Stimulated activated naive CD4-positive, alpha-beta T cell treated with Interleukin-2 at 50 U/mL for 16 hours (primary cell): ENCODE results near the gene LTBP2.

Experiments
- DNase-seq: peaks from one replicate; lab custom pipeline; 2025; lab: John Stamatoyannopoulos, UW

The LTBP2 gene

DNA sequence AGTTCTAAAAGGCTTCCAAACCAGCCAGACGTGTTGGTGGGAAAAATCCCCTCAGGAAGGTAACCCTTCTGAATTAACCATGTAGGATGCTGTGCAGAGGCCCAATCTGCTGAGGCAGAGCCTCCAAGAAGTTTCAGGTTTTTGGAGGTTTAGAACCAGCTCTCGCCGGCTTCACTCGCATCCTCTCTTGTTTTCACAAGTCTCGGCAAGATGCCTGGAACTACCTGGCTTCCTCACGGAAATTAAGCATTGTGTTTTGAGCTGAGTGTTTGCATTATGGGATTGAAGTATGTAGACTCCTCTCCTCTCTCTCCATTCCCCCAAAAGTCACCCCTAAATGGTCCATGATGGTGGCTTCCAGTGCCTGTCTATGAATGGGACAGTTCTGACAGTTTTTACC lies 20.6 kb downstream of the LTBP2 start:
- no peak for DNase-seq

DNA sequence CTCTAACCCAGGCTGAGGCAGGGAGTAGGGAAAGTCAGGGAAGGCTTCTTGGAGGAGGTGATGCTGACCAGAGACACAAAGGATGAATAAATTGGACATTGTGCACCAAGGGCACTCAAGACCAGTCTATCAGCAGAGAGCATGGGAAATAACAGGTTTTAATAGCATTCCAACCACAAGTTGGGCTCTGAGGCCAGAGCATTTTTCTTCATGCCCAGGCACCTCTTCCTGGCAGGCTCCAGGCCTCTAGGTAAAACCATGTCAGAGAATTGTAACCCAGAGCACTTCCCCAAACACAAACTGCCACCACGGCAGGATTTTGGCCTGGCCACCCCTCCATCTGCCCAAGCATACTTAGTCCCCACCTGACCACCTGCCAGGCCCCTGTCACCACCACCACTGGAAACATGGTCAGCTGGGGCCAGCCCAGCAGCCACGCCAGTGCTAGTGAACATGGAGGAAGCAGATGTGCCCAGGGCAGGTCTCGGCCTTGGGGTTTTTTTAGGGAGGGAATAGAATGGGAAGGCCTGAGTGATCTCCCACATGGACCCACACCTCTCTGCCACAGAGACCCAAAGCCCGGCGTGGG lies 22.7 kb downstream of the LTBP2 start:
- no peak for DNase-seq

DNA sequence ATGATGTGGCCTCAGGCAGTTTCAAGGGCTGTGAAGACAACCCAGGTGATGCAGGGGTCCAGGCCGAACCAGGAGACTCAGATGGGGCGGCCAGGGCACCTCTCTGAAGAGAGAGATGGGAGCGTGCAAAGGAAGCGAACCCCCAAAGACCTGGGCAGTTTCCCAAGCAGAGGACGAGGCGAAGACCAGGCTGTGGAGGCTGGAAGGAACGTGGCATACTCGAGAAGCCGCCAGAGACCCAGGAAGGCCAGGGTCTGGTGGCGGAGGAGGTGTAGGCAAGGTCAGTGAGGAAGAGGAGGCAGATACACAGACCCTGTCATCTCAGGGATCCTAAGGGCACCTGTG lies 24.7 kb downstream of the LTBP2 start:
- no peak for DNase-seq

DNA sequence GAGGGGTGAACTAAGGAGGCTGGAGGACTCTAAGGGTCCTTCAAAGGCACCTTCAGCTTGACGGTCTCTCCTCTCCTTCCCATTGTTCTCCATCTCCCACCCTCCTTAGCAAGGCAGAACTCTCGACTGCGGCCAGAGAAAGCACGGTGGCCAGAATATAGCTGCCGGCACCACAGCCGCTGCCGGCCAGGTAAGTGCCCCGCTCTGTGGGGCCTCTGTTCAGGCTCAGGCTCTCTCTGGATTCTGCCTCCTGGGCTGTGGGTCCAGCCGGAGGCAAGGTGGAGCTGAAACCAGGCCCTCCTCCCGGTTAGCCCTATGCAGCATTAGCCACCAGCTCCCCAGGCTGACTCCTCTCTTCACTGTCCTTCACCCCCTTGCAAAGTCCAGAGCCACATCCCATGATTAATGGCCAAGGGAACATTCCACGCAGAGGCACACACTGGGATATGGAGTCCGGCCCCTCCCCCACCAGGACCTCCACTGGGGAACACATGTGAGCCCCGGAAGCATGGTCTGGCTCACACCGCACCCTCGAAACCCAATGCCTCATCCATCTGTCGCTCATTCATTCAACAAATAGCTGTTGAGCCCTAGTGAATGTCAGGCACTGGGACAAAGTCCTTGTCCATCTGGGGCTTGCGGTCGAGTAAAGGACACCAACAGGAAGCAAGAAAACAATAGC lies 25.2 kb downstream of the LTBP2 start:
- DNase-seq = no peak

DNA sequence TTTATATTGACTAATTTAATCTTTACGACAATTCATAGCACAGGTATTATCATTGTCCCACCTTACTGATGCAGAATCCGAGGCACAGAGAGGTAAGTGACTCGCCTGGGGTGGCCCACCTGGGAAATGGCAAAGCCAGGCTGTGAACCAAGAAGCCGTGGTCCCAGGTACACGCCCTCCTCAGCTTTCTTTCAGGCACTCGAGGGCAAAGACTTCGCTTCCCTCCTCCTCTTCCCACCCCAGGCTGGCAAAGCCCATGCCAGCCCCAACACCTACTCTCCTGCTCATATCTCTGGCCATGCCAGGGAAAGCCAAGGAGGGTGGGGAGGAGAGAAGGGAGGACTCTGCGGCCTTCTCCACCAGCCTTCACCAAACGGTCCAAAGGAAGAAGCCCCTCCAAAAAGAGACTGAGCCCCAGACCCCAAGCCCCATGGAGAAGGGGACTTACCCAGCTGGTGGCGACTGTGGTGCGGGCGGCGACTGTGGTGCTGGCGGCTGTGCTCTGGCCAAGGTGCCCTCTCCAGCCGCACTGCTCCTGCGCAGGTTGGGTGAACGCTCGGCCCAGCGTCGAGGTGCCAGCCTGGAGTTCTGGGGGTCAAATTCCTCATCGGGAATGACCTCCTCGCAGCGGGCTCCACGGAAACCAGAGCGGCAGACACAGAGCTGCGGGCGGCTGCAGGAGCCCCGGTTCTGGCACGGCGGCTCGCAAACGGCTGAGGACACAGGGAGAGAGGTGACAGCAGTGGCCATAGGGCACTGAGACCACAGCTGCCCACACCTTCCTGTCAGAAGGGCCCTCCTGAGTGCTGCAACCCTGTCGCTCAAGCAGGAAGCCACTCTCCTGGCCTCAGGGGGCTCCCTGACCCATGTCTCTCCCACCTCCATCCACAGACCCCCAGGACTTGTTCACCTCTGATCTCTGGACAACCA lies 26.4 kb downstream of the LTBP2 start:
- DNase-seq = no peak

DNA sequence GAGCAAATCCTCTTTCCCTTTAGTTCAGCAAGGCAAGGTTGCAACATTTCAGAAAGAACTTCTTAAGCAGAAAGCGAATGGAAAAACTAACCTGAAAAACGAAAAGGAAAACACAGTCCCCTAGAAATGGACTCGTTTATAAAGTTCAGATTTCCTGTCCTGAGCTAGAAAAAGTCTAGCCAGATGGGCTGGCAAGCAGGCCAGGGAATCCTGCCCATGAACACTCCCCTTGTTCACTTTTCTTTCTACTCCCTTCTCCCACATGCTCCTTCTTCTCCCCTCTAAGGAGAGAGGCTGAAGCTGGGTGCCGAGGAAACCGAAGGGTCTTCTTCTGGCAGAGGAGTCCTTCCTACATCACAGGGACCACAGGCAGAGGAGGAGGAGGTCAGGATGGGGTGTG lies 27.1 kb downstream of the LTBP2 start:
- DNase-seq = no peak

DNA sequence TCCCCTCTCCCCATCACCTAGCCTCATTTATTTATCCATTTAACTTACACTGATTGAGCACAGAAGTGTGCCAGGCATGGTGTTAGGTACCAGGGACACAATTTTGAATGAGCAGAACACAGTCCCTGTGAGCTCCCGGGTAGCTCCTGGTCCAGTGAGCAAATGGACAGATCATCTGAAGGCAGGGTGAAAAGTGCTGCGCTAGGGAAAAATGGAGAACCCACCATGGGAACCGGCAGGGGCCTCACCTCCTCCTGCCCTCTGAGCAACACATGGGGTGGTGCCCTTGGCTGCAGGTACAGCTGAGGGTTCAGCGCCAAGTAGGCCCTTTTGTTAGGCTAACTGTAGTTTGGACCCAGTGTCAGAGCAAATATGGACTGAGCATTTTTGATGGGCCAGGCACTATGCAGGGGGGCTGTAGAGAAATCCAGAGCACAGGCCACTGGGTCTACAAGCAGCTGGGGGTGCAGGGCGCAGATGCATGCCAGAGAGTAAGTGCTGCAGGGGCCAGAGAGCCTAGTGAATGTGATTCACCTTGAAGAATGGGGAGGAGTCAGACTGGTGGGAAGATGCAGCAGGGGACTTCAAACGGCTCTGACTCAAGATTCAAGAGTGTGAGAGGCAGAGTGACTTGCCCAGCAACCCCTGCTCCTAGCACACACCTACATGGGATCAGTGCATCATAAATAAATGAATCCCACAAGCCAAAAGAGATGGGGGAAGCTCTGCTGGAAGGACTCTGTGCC lies 28.2 kb downstream of the LTBP2 start:
- DNase-seq = no peak

DNA sequence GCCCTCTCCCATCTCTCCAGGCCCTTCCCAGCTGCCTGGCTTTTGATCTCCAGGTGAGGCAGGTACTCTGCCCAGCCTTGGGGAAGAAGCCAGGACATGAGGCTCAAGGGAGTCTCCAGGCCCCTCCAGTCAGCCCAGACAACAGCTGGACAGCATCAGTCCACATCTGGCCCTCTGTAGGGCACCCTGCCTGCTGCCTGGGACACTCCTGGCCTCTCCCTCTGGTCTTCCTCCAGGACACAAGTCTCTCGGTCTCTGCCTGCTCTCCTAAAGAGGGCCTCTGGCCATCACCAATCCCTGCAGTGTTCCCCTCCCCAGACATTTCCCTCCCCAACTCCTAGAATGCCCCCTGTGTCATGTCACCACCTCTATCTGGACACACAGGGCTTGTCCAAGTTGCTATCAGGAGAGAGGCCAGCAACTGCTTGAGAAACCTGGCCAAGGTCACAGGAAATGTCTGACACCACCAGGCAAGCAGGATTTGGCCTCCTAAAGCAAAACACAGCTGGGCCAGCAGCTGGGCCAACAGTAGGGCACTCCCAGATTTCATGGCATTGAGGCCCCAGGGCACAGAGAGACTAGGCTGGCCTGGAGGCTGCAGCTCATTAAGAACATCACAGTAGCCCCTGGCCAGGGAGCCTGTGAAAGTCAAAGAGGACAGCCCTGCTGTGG lies 29.0 kb downstream of the LTBP2 start:
- DNase-seq = no peak

DNA sequence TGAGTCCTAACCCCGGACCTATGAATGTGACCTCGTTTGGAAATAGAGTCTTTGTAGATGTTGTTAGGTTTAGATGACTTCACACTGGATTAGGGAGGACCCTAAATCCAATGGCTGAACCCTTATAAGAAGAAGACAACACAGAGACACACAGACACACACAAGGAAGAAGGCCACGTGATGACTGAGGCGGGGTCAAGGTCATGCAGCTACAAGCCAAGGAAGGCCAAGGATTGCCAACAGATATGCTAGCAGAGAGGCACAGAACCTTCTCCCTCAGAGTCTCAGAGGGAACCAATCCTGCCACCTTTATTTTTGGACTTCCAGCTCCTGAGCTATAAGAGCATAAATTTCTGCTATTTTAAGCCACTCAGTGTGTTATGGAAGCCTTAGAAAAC lies 31.8 kb downstream of the LTBP2 start:
- DNase-seq = no peak

DNA sequence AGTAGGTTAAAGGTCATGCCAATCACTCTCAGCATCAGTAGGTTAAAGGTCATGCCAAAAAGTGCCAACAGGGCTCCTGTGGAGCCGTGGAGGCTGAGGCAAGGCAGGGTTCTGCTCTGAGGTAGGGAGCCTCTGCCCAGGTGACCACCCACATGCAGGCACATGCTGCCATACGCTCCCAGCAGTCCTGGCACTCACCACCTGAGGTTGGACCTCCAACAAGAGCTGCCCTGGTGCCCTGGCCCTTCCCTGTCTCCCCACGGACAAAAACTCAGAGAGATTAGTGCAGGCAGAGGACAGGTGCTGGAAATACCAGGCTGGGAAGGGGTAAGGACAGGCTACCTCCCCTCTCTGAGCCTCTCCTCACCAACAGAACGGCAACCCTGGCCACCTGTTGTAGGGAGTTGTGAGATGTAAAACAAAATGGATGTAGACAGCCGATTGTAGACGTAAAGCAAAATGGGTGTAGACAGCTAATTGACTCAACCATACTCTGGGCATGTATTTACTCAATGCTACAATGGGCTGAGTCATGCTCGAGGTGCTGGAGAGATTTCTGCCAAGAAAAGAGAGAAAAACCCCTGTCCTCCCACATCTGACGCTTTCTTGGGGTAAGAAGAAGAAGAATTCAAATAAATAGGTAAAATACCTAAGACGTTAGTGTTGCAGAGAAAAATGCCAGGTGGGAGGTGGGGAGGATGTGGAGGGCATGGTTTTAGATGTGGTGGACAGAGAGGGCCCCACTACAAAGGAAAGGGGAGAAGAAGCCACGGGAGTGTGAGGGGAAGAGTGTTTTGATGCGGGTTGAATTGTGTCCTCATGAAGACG lies 32.4 kb downstream of the LTBP2 start:
- DNase-seq = peak; percentile 33

DNA sequence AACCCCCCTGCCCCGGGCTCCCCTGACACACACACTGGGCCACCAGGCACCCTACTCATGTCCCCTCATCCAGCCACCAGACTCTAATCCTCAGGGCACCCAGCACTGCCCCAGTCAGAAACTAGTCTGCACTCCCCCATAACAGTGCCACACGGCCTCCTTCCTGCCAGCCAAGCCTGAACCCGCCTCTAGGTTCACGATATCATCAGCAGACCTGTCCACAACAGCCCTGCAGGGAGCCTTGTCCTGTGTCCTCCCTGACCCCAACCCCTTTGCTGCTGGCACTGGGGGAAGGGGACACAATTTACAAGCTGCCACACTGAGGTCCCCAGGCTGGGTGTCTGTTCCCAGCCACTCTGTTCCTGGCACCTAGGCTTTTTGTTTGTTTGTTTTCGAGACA lies 33.6 kb downstream of the LTBP2 start:
- DNase-seq = no peak

DNA sequence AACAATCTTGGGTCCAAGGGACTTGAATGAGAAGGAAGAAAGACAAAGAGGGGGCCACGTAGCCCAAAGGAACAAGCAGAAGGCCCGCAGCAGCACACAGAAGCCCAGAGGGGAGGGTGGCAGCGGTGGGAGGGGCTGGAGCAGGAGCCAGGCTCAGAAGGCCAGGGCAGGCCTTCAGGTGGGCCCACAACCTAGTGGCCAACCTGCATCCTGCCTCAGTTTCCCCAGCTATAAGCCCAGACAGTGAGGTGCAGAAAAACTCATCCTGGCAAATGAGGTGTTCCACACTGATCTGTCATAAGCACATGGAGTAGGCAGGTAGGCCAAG lies 34.1 kb downstream of the LTBP2 start:
- DNase-seq = no peak

DNA sequence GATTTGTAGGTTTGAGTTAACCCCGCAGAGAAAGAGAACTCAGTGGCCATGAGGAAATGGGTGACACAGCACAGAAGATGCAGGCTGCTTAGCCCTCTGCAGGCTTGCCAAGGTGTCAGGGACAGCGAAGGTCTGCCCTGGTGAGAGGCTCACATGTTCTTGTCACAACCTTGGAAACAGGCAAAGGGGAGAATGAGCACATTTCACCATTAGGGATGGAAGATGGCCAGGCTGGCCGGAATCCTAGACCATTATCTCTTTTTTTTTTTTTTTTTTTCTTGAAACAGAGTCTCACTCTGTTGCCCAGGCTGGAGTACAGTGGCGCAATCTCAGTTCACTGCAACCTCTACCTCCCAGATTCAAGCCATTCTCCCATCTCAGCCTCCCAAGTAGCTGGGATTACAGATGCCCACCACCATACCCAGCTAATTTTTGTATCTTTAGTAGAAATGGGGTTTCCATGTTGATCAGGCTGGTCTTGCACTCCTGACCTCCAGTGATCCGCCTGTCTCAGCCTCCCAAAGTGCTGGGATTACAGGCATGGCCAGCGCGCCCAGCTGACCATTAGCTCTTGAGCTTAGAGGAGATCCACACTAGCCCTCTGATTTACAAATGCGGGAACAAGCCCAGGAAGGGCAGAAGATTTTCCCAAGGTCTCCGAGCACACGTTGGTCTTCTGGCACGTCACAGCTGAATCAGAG lies 34.6 kb downstream of the LTBP2 start:
- no peak for DNase-seq

DNA sequence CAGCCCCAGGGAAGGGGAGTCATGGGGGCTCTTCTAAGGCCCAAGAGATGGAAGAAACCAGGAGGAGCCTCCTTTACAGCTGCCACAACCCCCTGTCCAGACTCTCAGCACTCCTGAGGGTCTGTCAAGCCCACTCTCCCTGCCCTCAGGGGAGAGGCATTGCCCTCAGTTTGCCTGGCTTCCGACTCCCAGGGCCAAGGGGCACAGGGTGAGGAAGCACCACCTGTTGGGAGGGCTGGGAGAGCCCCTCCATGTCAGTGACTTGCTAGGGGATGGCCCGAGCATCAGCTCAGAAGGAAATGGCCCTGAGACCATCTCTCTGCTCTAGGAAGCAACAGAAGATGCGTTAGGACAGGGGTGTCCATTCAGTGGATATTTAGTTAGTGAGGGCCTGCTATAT lies 36.1 kb downstream of the LTBP2 start:
- no peak for DNase-seq

DNA sequence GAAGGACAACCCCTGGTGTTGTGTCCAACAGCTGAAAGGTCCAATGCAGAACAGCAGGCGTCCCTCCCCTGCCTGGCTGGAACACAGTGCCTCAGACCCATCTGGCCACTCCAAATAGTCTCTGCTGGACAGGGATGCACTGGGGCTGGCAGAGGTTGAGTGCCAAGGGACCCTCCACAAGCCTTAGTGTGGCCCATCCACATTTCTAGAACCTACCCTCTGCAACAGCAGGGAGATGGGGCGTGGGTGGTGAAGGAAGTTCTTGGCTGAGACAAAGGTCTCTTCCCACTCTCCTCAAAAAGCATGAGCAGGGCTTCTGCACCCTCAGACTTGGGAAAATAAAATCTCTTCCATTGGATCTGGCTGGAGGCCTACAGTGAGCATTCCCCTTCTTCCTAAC lies 36.5 kb downstream of the LTBP2 start:
- no peak for DNase-seq

DNA sequence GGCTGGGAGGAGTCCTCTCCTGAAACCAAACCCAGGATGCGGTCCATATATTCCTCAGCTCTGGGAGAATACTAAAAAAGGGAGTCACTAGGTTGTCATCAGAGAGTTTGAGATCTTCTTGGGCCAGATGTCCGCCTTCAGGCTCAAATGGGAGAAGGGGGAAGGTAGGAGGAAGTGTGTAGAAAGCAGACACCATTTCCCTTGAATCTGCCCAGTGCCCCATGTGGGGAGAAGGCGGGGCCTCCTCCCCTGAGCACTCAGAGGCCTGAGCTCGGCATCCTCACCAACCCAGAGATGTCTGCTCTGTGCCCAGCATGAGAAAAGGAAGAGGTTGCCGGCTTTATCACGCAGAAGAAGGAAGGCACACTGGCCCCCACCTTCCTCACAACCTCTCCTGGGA lies 37.3 kb downstream of the LTBP2 start:
- DNase-seq = no peak

DNA sequence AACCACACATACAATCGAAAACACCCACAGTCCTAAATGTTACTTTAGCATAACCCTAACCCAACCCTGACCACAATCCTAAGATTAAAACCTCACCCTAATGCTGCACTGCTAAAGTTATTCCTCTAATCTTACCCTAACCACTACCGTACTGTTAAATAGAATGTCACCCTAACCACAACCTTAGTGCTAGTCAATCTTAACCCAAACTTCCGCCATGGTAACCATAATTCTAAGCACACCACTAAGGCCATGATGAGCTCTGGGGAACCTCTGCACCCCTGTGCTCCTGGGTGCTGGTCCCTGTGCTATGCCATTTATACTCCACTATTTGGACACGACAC lies 38.0 kb downstream of the LTBP2 start:
- no peak for DNase-seq

DNA sequence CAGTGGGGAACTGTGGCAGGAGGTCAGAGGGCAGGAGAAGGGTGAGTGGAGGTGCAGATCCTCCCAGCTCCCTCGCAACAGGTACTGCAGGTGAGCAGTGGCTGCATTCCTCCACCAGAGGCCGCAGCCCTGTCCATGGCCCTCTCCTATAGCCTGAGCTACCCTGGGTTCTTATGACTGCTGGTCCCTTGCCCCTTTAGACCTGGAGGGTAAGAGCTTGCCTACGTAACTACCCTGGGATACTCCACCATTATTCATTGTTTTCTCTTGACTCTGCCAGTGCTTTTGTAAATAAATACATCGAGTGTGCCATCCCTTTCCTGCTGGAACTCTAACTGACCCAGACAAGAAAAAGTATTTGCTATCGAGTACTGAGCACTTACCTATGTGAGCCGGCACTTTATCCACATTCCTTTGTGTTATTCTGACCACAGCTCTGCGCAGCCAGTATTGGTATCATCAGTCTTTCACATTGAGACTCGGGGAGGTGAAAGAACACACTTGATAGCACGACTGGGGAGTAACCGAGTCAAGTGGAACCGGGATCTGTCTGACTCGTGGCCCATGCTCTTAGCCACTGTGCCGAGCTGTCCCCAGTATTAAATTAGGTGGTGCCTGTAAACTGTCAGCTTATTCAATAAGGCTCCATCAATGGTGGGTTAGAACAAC lies 38.5 kb downstream of the LTBP2 start:
- no peak for DNase-seq

DNA sequence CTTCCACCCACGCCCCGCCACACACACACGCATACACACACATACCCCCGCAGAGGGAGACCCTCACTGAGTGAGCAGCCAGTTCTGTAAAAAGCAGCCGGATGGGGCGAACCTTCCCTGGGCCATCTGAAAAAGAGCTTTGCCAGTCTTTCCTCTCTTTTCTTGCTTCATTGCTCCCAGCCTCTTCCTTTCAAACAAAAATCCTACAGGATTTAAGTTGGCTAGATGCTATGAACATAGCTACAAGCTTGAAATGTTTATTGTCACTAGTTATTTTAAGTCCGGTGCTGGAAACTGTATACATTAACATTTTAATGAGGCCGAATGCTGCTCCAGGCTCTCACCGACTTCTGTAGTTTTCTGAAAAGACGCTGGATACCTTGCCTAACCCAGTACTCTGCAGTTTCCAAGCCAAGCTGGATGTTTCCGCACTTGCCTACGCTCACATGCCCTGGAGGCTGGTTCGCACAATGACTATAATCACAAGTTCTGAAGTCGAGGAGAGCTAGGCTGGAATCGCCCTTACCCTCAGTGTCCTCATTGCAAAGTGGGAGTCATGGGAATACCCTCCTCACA lies 39.2 kb downstream of the LTBP2 start:
- no peak for DNase-seq
